ENCODE data around the gene APH1B. TPM values are rescaled to one million over a fixed set of nuclear protein-coding genes. Genes with fewer than 3 reads are reported as not detected.

The APH1B gene
- total RNA-seq, 2 donors from 2014 or later = 20.0 to 35.0 TPM

GRCh38 chr15:63292771-63293170 lies 15.4 kb downstream of the APH1B start:
- Histone ChIP-seq H3K4me1 (replicated peaks) (no peaks in the 10 kb centered on the region), H3K4me3 (no peak overlapping the region), H3K27me3 (replicated peaks; ENCODE audit: insufficient read depth) (no peaks in the 10 kb centered on the region), H3K27ac (no peak overlapping the region), H3K9me3 (no peaks in the 10 kb centered on the region), H3K36me3 (no peaks in the 10 kb centered on the region)
- intact Hi-C loops (cut with DNase I) = no loop called here
- TF ChIP-seq POLR2A (IDR thresholded peaks at IDR 0.05) (no peak), CTCF (IDR thresholded peaks at IDR 0.05) (no peak), POLR2AphosphoS5 (IDR thresholded peaks at IDR 0.05) (no peak)
- 92% methylated on average over 5 of the region's 5 CpGs for WGBS
- DNase-seq (ENCODE audit: low spot score) = no peak

- 86% methylated on average over 3 of the region's 3 CpGs for WGBS
- H3K9me3 ChIP-seq = no peaks in the 10 kb centered on the region
Measured at GRCh38 chr15:63294359-63294758, 17.0 kb downstream of the APH1B start.

GRCh38 chr15:63295341-63295740 lies 17.9 kb downstream of the APH1B start:
- intact Hi-C loops (cut with DNase I) = no loop called here
- Histone ChIP-seq H3K36me3 (no peaks in the 10 kb centered on the region), H3K27ac (no peak overlapping the region), H3K4me1 (replicated peaks) (no peaks in the 10 kb centered on the region), H3K4me3 (no peak overlapping the region), H3K27me3 (replicated peaks; ENCODE audit: insufficient read depth) (no peaks in the 10 kb centered on the region), H3K9me3 (no peaks in the 10 kb centered on the region)
- no peak for TF ChIP-seq CTCF (IDR thresholded peaks at IDR 0.05)
- no peak for TF ChIP-seq POLR2AphosphoS5 (IDR thresholded peaks at IDR 0.05)
- no peak for TF ChIP-seq POLR2A (IDR thresholded peaks at IDR 0.05)
- no peak for DNase-seq (ENCODE audit: low spot score)

More at GRCh38 chr15:63294359-63294758, 17.0 kb downstream of the APH1B start:
- Histone ChIP-seq H3K27ac (no peak overlapping the region), H3K36me3 (no peaks in the 10 kb centered on the region), H3K27me3 (replicated peaks; ENCODE audit: insufficient read depth) (no peaks in the 10 kb centered on the region), H3K4me1 (replicated peaks) (no peaks in the 10 kb centered on the region), H3K4me3 (no peak overlapping the region)
- intact Hi-C loops (cut with DNase I) = no loop called here
- no peak for DNase-seq (ENCODE audit: low spot score)
- TF ChIP-seq POLR2AphosphoS5 (IDR thresholded peaks at IDR 0.05) = no peak
- no peak for TF ChIP-seq POLR2A (IDR thresholded peaks at IDR 0.05)
- TF ChIP-seq CTCF (IDR thresholded peaks at IDR 0.05) = no peak

- intact Hi-C loops (cut with DNase I) = no loop called here
- Histone ChIP-seq H3K36me3 (no peaks in the 10 kb centered on the region), H3K27ac (no peak overlapping the region), H3K27me3 (replicated peaks; ENCODE audit: insufficient read depth) (no peaks in the 10 kb centered on the region), H3K9me3 (no peaks in the 10 kb centered on the region), H3K4me1 (replicated peaks) (no peaks in the 10 kb centered on the region), H3K4me3 (no peak overlapping the region)
- TF ChIP-seq POLR2A (IDR thresholded peaks at IDR 0.05) = no peak
- TF ChIP-seq POLR2AphosphoS5 (IDR thresholded peaks at IDR 0.05) = no peak
- TF ChIP-seq CTCF (IDR thresholded peaks at IDR 0.05) = no peak
- no peak for DNase-seq (ENCODE audit: low spot score)
- 82% methylated on average over 6 of the region's 6 CpGs for WGBS
Measured at GRCh38 chr15:63296195-63296594, 18.8 kb downstream of the APH1B start.

- intact Hi-C loops (cut with DNase I) = no loop called here
- WGBS = 92% methylated on average over 7 of the region's 7 CpGs
- DNase-seq (ENCODE audit: low spot score) = no peak
Measured at GRCh38 chr15:63299943-63300575, 22.7 kb downstream of the APH1B start.

More at GRCh38 chr15:63299943-63300575, 22.7 kb downstream of the APH1B start:
- no peak overlapping the region for H3K27ac ChIP-seq
- H3K27me3 ChIP-seq (replicated peaks; ENCODE audit: insufficient read depth) = no peaks in the 10 kb centered on the region
- H3K4me3 ChIP-seq = no peak overlapping the region
- H3K4me1 ChIP-seq (replicated peaks) = no peaks in the 10 kb centered on the region
- TF ChIP-seq CTCF (IDR thresholded peaks at IDR 0.05) (no peak), POLR2AphosphoS5 (IDR thresholded peaks at IDR 0.05) (no peak), POLR2A (IDR thresholded peaks at IDR 0.05) (no peak)
- no peaks in the 10 kb centered on the region for H3K36me3 ChIP-seq
- no peaks in the 10 kb centered on the region for H3K9me3 ChIP-seq

All from prostate gland (tissue), 2 donors.